ENCODE data around the gene TMEM201.

DNA sequence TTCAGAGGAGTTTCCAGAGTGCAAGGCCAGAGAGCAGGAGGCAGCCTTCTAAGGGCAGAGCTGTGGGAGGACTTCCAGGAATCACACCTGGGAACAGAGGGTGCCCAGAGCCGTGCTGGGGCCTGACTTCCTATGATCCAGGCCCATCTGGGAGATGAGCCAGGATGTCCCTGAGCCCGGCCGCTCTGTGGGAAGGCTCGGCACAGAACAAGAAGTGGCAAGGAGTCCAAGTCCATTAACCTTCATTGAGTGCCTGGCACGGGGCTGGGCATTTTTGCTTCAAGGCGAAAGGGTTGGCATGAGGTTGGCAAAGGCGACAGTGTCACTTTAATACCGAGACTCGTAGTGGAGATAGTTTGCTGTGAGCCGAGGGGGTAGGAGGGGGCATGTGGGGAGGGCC lies 18.2 kb downstream of the TMEM201 start:
- TF ChIP-seq, protein P1, sequence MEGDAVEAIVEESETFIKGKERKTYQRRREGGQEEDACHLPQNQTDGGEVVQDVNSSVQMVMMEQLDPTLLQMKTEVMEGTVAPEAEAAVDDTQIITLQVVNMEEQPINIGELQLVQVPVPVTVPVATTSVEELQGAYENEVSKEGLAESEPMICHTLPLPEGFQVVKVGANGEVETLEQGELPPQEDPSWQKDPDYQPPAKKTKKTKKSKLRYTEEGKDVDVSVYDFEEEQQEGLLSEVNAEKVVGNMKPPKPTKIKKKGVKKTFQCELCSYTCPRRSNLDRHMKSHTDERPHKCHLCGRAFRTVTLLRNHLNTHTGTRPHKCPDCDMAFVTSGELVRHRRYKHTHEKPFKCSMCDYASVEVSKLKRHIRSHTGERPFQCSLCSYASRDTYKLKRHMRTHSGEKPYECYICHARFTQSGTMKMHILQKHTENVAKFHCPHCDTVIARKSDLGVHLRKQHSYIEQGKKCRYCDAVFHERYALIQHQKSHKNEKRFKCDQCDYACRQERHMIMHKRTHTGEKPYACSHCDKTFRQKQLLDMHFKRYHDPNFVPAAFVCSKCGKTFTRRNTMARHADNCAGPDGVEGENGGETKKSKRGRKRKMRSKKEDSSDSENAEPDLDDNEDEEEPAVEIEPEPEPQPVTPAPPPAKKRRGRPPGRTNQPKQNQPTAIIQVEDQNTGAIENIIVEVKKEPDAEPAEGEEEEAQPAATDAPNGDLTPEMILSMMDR (IDR thresholded peaks at IDR 0.05) = no peak
- no peak for TF ChIP-seq POLR2A (IDR thresholded peaks at IDR 0.05)

All from heart left ventricle (tissue), 13 donors.